SJSA1 (cell line): Measurements from ENCODE around the gene DYRK4. TPM values are rescaled to one million over a fixed set of nuclear protein-coding genes. Genes with fewer than 3 reads are reported as not detected.

Source experiments
- DNase-seq, 2 experiments: peaks; one replicate each; pipeline ENCODE4 v3.0.0-alpha.2; 2015 to 2020; ENCODE audit warnings: low spot score in 2 of 2, low read depth in 1 of 2
- H3K27ac ChIP-seq: fragments of 250-450 bp; sonication (Bioruptor Pico); 2 replicates; pipeline ENCODE4 v1.5.1; 2020; ENCODE audit warnings: mild to moderate bottlenecking, moderate library complexity
- H3K27me3 ChIP-seq: fragments of 250-450 bp; sonication (Bioruptor Pico); replicated peaks from 2 replicates; pipeline ENCODE4 v1.5.1; 2020; ENCODE audit warnings: mild to moderate bottlenecking, moderate library complexity
- H3K36me3 ChIP-seq: fragments of 250-450 bp; sonication (Bioruptor Pico); 2 replicates; pipeline ENCODE4 v1.5.1; 2020; ENCODE audit warnings: mild to moderate bottlenecking
- H3K4me1 ChIP-seq: fragments of 250-450 bp; sonication (Bioruptor Pico); replicated peaks from 2 replicates; pipeline ENCODE4 v1.6.1; 2021; ENCODE audit warnings: mild to moderate bottlenecking
- H3K4me3 ChIP-seq: fragments of 250-450 bp; sonication (Bioruptor Pico); 2 replicates; pipeline ENCODE4 v1.5.1; 2020; ENCODE audit warnings: mild to moderate bottlenecking
- H3K9me3 ChIP-seq: fragments of 250-450 bp; sonication (Bioruptor Pico); replicated peaks from 2 replicates; pipeline ENCODE4 v1.5.1; 2020; ENCODE audit warnings: mild to moderate bottlenecking
- total RNA-seq: library from RNA; depleted of rRNA; stranded (reverse); fragments of >200 nt; shearing (Covaris generic); gene quantifications from 2 replicates; pipeline ENCODE4 v1.2.3, GENCODE V29; 2014

Gene DYRK4
- total RNA-seq, 1 experiment from 2014 or later, result 58.8 TPM

GRCh38 chr12:4579305-4580102, 17.5 kb downstream of the DYRK4 start:
- Histone ChIP-seq H3K27me3 (peaks cover 43% of the 10 kb centered on the region), H3K4me1 (no peaks in the 10 kb centered on the region), H3K9me3 (no peaks in the 10 kb centered on the region), H3K27ac (no peak overlapping the region), H3K36me3 (no peaks in the 10 kb centered on the region), H3K4me3 (no peak overlapping the region)
- no peak for DNase-seq

- no peak for DNase-seq
- Histone ChIP-seq H3K4me3 (no peak overlapping the region), H3K27ac (no peak overlapping the region), H3K27me3 (peaks cover 46% of the 10 kb centered on the region), H3K9me3 (no peaks in the 10 kb centered on the region), H3K4me1 (no peaks in the 10 kb centered on the region), H3K36me3 (no peaks in the 10 kb centered on the region)
Observed at GRCh38 chr12:4580281-4580688, 18.3 kb downstream of the DYRK4 start.

- Histone ChIP-seq H3K27me3 (peaks cover 36% of the 10 kb centered on the region), H3K4me3 (no peak overlapping the region), H3K27ac (no peak overlapping the region), H3K36me3 (no peaks in the 10 kb centered on the region), H3K4me1 (peaks cover 17% of the 10 kb centered on the region), H3K9me3 (no peaks in the 10 kb centered on the region)
- no peak for DNase-seq
Observed at GRCh38 chr12:4584281-4584680, 22.3 kb downstream of the DYRK4 start.

- Histone ChIP-seq H3K36me3 (no peaks in the 10 kb centered on the region), H3K27me3 (peaks cover 38% of the 10 kb centered on the region), H3K27ac (no peak overlapping the region), H3K4me1 (peaks cover 17% of the 10 kb centered on the region), H3K9me3 (no peaks in the 10 kb centered on the region), H3K4me3 (no peak overlapping the region)
- DNase-seq, result no peak
Observed at GRCh38 chr12:4584896-4585295, 22.9 kb downstream of the DYRK4 start.

- no peak overlapping the region for H3K27ac ChIP-seq
- H3K9me3 ChIP-seq, result no peaks in the 10 kb centered on the region
- DNase-seq, result no peak
- no peaks in the 10 kb centered on the region for H3K36me3 ChIP-seq
- no peak overlapping the region for H3K4me3 ChIP-seq
- H3K27me3 ChIP-seq, result peaks cover 43% of the 10 kb centered on the region
- H3K4me1 ChIP-seq, result peaks cover 17% of the 10 kb centered on the region
Observed at GRCh38 chr12:4586500-4586899, 24.5 kb downstream of the DYRK4 start.

GRCh38 chr12:4587108-4587507, 25.1 kb downstream of the DYRK4 start:
- H3K9me3 ChIP-seq, result no peaks in the 10 kb centered on the region
- no peak for DNase-seq
- H3K4me1 ChIP-seq, result peaks cover 17% of the 10 kb centered on the region
- no peak overlapping the region for H3K27ac ChIP-seq
- H3K4me3 ChIP-seq, result no peak overlapping the region
- H3K27me3 ChIP-seq, result peaks cover 42% of the 10 kb centered on the region
- H3K36me3 ChIP-seq, result no peaks in the 10 kb centered on the region

GRCh38 chr12:4588916-4589315, 26.9 kb downstream of the DYRK4 start:
- no peak overlapping the region for H3K4me3 ChIP-seq
- DNase-seq, result no peak
- H3K4me1 ChIP-seq, result peaks cover 17% of the 10 kb centered on the region
- no peaks in the 10 kb centered on the region for H3K36me3 ChIP-seq
- no peaks in the 10 kb centered on the region for H3K9me3 ChIP-seq
- H3K27ac ChIP-seq, result no peak overlapping the region
- H3K27me3 ChIP-seq, result peaks cover 40% of the 10 kb centered on the region

GRCh38 chr12:4589941-4590340, 27.9 kb downstream of the DYRK4 start:
- DNase-seq, result no peak
- H3K36me3 ChIP-seq, result no peaks in the 10 kb centered on the region
- H3K27ac ChIP-seq, result no peak overlapping the region
- no peak overlapping the region for H3K4me3 ChIP-seq
- H3K4me1 ChIP-seq, result peaks cover 17% of the 10 kb centered on the region
- H3K9me3 ChIP-seq, result no peaks in the 10 kb centered on the region
- H3K27me3 ChIP-seq, result peaks cover 44% of the 10 kb centered on the region

GRCh38 chr12:4591180-4591687, 29.2 kb downstream of the DYRK4 start:
- no peaks in the 10 kb centered on the region for H3K36me3 ChIP-seq
- no peak overlapping the region for H3K27ac ChIP-seq
- peaks cover 17% of the 10 kb centered on the region for H3K4me1 ChIP-seq
- DNase-seq, result no peak
- H3K27me3 ChIP-seq, result peaks cover 44% of the 10 kb centered on the region
- no peaks in the 10 kb centered on the region for H3K9me3 ChIP-seq
- no peak overlapping the region for H3K4me3 ChIP-seq

- H3K27me3 ChIP-seq, result peaks cover 37% of the 10 kb centered on the region
- H3K27ac ChIP-seq, result no peak overlapping the region
- H3K4me1 ChIP-seq, result no peaks in the 10 kb centered on the region
- no peaks in the 10 kb centered on the region for H3K9me3 ChIP-seq
- no peak overlapping the region for H3K4me3 ChIP-seq
- H3K36me3 ChIP-seq, result no peaks in the 10 kb centered on the region
- no peak for DNase-seq
Observed at GRCh38 chr12:4595881-4596280, 33.9 kb downstream of the DYRK4 start.

GRCh38 chr12:4603421-4603820, 41.4 kb downstream of the DYRK4 start:
- H3K9me3 ChIP-seq, result no peaks in the 10 kb centered on the region
- H3K27me3 ChIP-seq, result peaks cover 29% of the 10 kb centered on the region
- H3K27ac ChIP-seq, result no peak overlapping the region
- H3K36me3 ChIP-seq, result no peaks in the 10 kb centered on the region
- DNase-seq, result no peak
- no peaks in the 10 kb centered on the region for H3K4me1 ChIP-seq
- H3K4me3 ChIP-seq, result no peak overlapping the region

GRCh38 chr12:4603946-4604345, 41.9 kb downstream of the DYRK4 start:
- H3K4me3 ChIP-seq, result no peak overlapping the region
- H3K9me3 ChIP-seq, result no peaks in the 10 kb centered on the region
- no peak for DNase-seq
- H3K4me1 ChIP-seq, result no peaks in the 10 kb centered on the region
- no peak overlapping the region for H3K27ac ChIP-seq
- peaks cover 29% of the 10 kb centered on the region for H3K27me3 ChIP-seq
- H3K36me3 ChIP-seq, result no peaks in the 10 kb centered on the region

- Histone ChIP-seq H3K27ac (no peak overlapping the region), H3K27me3 (peaks cover 27% of the 10 kb centered on the region), H3K4me3 (peak overlapping the region; percentile 69), H3K4me1 (no peaks in the 10 kb centered on the region), H3K36me3 (no peaks in the 10 kb centered on the region), H3K9me3 (no peaks in the 10 kb centered on the region)
- peak; percentile 82 to 83 for DNase-seq
Observed at GRCh38 chr12:4604684-4605193, 42.7 kb downstream of the DYRK4 start.

GRCh38 chr12:4607056-4607455, 45.0 kb downstream of the DYRK4 start:
- no peak for DNase-seq
- Histone ChIP-seq H3K36me3 (peaks cover 14% of the 10 kb centered on the region), H3K4me3 (no peak overlapping the region), H3K27me3 (peaks cover 13% of the 10 kb centered on the region; the same call in 1 of the 2 replicates), H3K27ac (no peak overlapping the region), H3K9me3 (no peaks in the 10 kb centered on the region), H3K4me1 (no peaks in the 10 kb centered on the region)
